Sigmoid colon (tissue), 7 donors: ENCODE measurements around the gene ZNF792. TPM values are rescaled to one million over a fixed set of nuclear protein-coding genes. Genes with fewer than 3 reads are reported as not detected.

Experiments
- DNase-seq: peaks from one replicate; pipeline ENCODE4 v3.0.0-alpha.2; 2019
- H3K27ac ChIP-seq, 4 donors: fragments of 200-600 bp; sonication (generic); one replicate each; pipeline ENCODE4 v1.5.1; 2016 to 2019; ENCODE audit warnings: mild to moderate bottlenecking in 1 of 4
- H3K27me3 ChIP-seq, 3 donors: fragments of 200-600 bp; sonication (generic); one replicate each; pipeline ENCODE4 v1.5.1; 2019; ENCODE audit warnings: mild to moderate bottlenecking in 1 of 3
- H3K36me3 ChIP-seq, 4 donors: fragments of 200-600 bp; sonication (generic); one replicate each; pipeline ENCODE4 v1.5.1; 2016 to 2019
- H3K4me1 ChIP-seq, 4 donors: fragments of 200-600 bp; sonication (generic); one replicate each; pipeline ENCODE4 v1.5.1; 2017 to 2019
- H3K4me3 ChIP-seq, 4 donors: fragments of 200-600 bp; sonication (generic); one replicate each; pipeline ENCODE4 v1.5.1; 2017 to 2019; ENCODE audit warnings: mild to moderate bottlenecking in 2 of 4, moderate library complexity in 1 of 4
- H3K9me3 ChIP-seq, 4 donors: fragments of 200-600 bp in 3 of 4; sonication (generic) in 3 of 4; one replicate each; pipeline versions ENCODE4 v1.5.1 to v1.6.1; 2013 to 2019
- CTCF ChIP-seq, 4 experiments: fragments of 450-650 bp in 3 of 4; fragments of 200-600 bp in 1 of 4; IDR thresholded peaks; one replicate each; pipeline ENCODE4 v1.5.1; 2016 to 2019; ENCODE audit warnings: antibody characterized with exemption in 4 of 4, mild to moderate bottlenecking in 3 of 4, moderate library complexity in 2 of 4
- EP300 ChIP-seq, 4 donors: sonication (generic); formaldehyde crosslinking; IDR thresholded peaks; one replicate each; pipeline ENCODE4 v1.6.1; 2017; ENCODE audit warnings: antibody characterized with exemption in 4 of 4
- POLR2A ChIP-seq, 2 donors: fragments of 450-650 bp; IDR thresholded peaks; one replicate each; pipeline ENCODE4 v1.6.1; 2016; ENCODE audit warnings: antibody characterized with exemption in 2 of 2, mild to moderate bottlenecking in 2 of 2, moderate library complexity in 2 of 2
- POLR2AphosphoS5 ChIP-seq, 4 donors: sonication (generic); formaldehyde crosslinking; IDR thresholded peaks; one replicate each; pipeline ENCODE4 v1.6.1; 2017; ENCODE audit warnings: antibody characterized with exemption in 4 of 4
- WGBS, 2 donors: extraction: QIAGEN DNeasy Blood & Tissue Kit; methylation state at CpG; one replicate each; pipeline ENCODE4 v1.1.7; 2013; 5-methylcytosine and 5-hydroxymethylcytosine counted together
- intact Hi-C: fragments of 100-400 bp; cut with DNase I; formaldehyde crosslinking; loops from one replicate; pipeline ENCODE4 v1.15.1; 2023
- polyA plus RNA-seq, 3 donors: library from polyadenylated mRNA; stranded (reverse); fragments of 200-250 nt; gene quantifications; one replicate each; pipeline ENCODE4 v1.2.3, GENCODE V29; 2013
- total RNA-seq, 4 donors: library from RNA; depleted of rRNA; stranded (reverse); fragments of >200 nt; gene quantifications; one replicate each; pipeline ENCODE4 v1.1.0, GENCODE V29; 2016
- donor health status: healthy with polysubstance abuse.
- donor health status: Bipolar disorder and iron deficiency.
- donor health status: healthy.

The ZNF792 gene
- 1 to 10 TPM; 3.1 to 6.4 (median 4.2) TPM for total RNA-seq
- 1 to 10 TPM; 1.4 to 3.0 (median 1.8) TPM for polyA plus RNA-seq

- DNase-seq, result peak; percentile 78
- H3K4me1 ChIP-seq, result peaks cover 0 to 29% (median 18%) of the 10 kb centered on the region in 4 donors
- peak within 1 kb of the TSS; percentile 90 to 99 (median 96) for H3K4me3 ChIP-seq
- peak in 3 of 4 donors; percentile 48 to 63 (median 62) for TF ChIP-seq POLR2AphosphoS5 (IDR thresholded peaks at IDR 0.05)
- TF ChIP-seq EP300 (IDR thresholded peaks at IDR 0.05), result no peak
- H3K36me3 ChIP-seq, result peaks cover 14 to 23% (median 15%) of the 10 kb centered on the region in 4 donors
- intact Hi-C loops, result no loop called here
- H3K27ac ChIP-seq, result peak within 1 kb of the TSS; percentile 68 to 75 (median 74)
- H3K9me3 ChIP-seq, result peaks cover 10 to 13% (median 10%) of the 10 kb centered on the region in 4 donors
- H3K27me3 ChIP-seq, result no peaks in the 10 kb centered on the region
- 0% methylated on average over 78 of the region's 78 CpGs for WGBS, 2 donors
Measured at GRCh38 chr19:34963573-34964406, at the start of gene ZNF792. Gene ZNF792, minus strand, starts transcription at chr19:34964229. Its CDS starts 567 bp downstream, at chr19:34963662.

DNA sequence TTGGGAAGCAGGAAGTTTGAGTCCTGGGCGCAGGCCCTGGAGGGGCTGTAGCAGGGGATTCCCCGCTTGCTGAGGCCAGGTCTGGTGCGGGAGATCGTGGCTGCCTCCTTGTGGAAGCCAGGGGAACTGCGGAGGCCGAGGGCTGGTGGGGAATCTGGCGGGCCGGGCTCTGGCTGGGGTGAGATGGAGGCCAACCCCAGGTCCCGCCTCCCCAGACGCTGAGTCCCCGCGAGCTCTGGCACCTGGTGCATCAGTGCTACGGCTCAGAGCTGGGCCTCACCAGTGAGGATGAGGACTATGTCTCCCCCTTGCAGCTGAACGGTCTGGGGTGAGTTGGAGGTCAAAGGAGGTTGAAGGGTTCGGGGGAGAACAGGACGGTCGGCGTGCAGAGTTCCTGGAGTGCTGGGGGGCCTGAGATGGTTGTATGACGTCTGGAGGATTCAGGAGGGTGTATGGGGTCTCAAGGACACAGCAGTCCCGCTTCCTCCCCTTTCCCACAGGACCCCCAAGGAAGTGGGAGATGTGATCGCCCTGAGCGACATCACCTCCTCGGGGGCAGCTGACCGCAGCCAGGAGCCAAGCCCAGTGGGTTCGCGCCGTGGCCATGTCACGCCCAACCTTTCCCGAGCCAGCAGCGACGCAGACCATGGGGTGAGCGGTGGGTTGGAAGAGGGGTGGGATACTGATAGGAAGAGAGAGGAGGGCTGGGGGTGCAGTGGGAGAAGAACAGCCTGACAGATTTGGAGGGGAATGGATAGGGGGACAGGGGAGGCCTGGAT is 49.2 kb upstream of the ZNF792 start:
- TF ChIP-seq EP300 (IDR thresholded peaks at IDR 0.05), result no peak
- TF ChIP-seq POLR2AphosphoS5 (IDR thresholded peaks at IDR 0.05), result peak in 2 of 4 donors; percentile 36 to 48
- TF ChIP-seq POLR2A (IDR thresholded peaks at IDR 0.05), result no peak
- TF ChIP-seq CTCF (IDR thresholded peaks at IDR 0.05), result peak; percentile 84 to 100 (median 98)
- 53 to 57% methylated on average over 32 of the region's 32 CpGs for WGBS, 2 donors
- H3K4me1 ChIP-seq, result peaks cover 0 to 13% (median 9%) of the 10 kb centered on the region in 4 donors

GRCh38 chr19:35011737-35012682 is 48.0 kb upstream of the ZNF792 start:
- H3K4me3 ChIP-seq, result no peak overlapping the region
- peaks cover 13 to 70% (median 36%) of the 10 kb centered on the region in 4 donors for H3K36me3 ChIP-seq
- intact Hi-C loops, result no loop called here
- H3K27ac ChIP-seq, result peak overlapping the region in 2 of 4 donors; percentile 28 to 35
- DNase-seq, result peak; percentile 59
- TF ChIP-seq CTCF (IDR thresholded peaks at IDR 0.05), result no peak
- no peaks in the 10 kb centered on the region for H3K27me3 ChIP-seq
- H3K9me3 ChIP-seq, result no peaks in the 10 kb centered on the region
- WGBS, 2 donors, result 84 to 88% methylated on average over 18 of the region's 18 CpGs
- H3K4me1 ChIP-seq, result peaks cover 0 to 16% (median 9%) of the 10 kb centered on the region in 4 donors

More for the DNA sequence above, 49.2 kb upstream of the ZNF792 start:
- no peaks in the 10 kb centered on the region for H3K27me3 ChIP-seq
- H3K36me3 ChIP-seq, result peaks cover 17 to 82% (median 45%) of the 10 kb centered on the region in 4 donors
- H3K4me3 ChIP-seq, result no peak overlapping the region
- intact Hi-C loops, result loop anchor here (1.0 kb wide), 1 partner anchor 40 kb away; no protein-coding TSS in a partner anchor
- peak overlapping the region; percentile 4 to 39 (median 32) for H3K27ac ChIP-seq
- DNase-seq, result peak; percentile 92
- no peaks in the 10 kb centered on the region for H3K9me3 ChIP-seq

DNA sequence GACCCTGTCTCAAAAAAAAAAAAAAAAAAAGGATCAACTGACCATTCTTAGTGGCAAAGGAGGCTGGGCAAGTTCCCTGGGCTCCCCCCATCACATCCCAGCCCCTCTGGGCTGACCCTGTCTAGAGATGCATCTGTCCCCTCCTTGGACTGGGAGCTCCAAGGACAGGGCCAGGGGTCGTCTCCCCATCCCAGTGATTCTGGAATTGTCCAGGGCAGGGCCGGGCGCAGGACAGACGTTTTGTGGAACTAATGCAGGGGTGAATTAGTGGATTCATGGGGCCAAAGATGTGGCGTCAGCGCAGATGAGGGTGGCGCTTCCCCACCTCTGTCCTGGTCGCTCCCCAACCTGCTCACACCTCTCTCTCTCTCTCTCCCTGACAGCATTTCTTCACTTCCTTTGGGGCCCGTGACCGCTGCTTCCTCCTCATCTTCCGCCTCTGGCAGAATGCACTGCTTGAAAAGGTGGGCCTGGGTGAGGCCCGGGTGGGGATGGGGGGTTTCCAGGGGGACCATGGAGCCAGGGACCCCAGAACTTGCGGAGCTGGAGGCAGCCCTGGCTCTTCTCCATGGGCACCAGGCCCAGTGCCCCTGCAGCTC is 47.2 kb upstream of the ZNF792 start:
- Histone ChIP-seq H3K27ac (no peak overlapping the region), H3K27me3 (no peaks in the 10 kb centered on the region), H3K9me3 (no peaks in the 10 kb centered on the region), H3K4me1 (peaks cover 0 to 18% (median 12%) of the 10 kb centered on the region in 4 donors), H3K4me3 (no peak overlapping the region), H3K36me3 (peaks cover 13 to 62% (median 35%) of the 10 kb centered on the region in 4 donors)
- 75 to 82% methylated on average over 13 of the region's 13 CpGs for WGBS, 2 donors
- peak; percentile 65 for DNase-seq
- intact Hi-C loops, result no loop called here
- TF ChIP-seq EP300 (IDR thresholded peaks at IDR 0.05) (no peak), CTCF (IDR thresholded peaks at IDR 0.05) (no peak), POLR2AphosphoS5 (IDR thresholded peaks at IDR 0.05) (no peak), POLR2A (IDR thresholded peaks at IDR 0.05) (no peak)
